GM18951 (cell line): ENCODE data around the gene BRINP3.
"Not testable (repeated sequence)": the region's sequence is repeated elsewhere in the genome, so short reads cannot be mapped to it uniquely, and the experiment has no call there.

Experiments used
- POLR2A ChIP-seq: IDR thresholded peaks from 4 replicates; pipeline ENCODE4 v1.6.1; 2011; ENCODE audit warnings: mild to moderate bottlenecking; ENCODE audit not compliant: insufficient read length, insufficient read depth; ENCODE audit errors: extremely low read depth
- in situ Hi-C: fragments of 300-500 bp; cut with MboI; formaldehyde crosslinking; loops from one replicate; pipeline ENCODE4 v1.12.0; 2022; ENCODE audit warnings: low sequenced_read_pairs, mixed read lengths, inconsistent platforms; ENCODE audit not compliant: unreplicated experiment

The BRINP3 gene

GRCh38 chr1:190477762-190478148 lies at the start of gene BRINP3:
BRINP3 (minus strand) TSS chr1:190477864.
- in situ Hi-C loops: no loop called here
- TF ChIP-seq POLR2A: no peak

GRCh38 chr1:190511554-190511953 lies 33.9 kb upstream of the BRINP3 start:
- no peak for TF ChIP-seq POLR2A
- in situ Hi-C loops: no loop called here

GRCh38 chr1:190507357-190507756 lies 29.7 kb upstream of the BRINP3 start:
- TF ChIP-seq POLR2A: no peak

GRCh38 chr1:190504539-190504938 lies 26.9 kb upstream of the BRINP3 start:
- in situ Hi-C loops: not testable (repeated sequence)

More at GRCh38 chr1:190507357-190507756, 29.7 kb upstream of the BRINP3 start:
- in situ Hi-C loops: no loop called here

GRCh38 chr1:190497565-190497964 lies 19.9 kb upstream of the BRINP3 start:
- no peak for TF ChIP-seq POLR2A
- in situ Hi-C loops: no loop called here

GRCh38 chr1:190494451-190494850 lies 16.8 kb upstream of the BRINP3 start:
- in situ Hi-C loops: no loop called here
- TF ChIP-seq POLR2A: no peak

GRCh38 chr1:190491404-190491803 lies 13.7 kb upstream of the BRINP3 start:
- no peak for TF ChIP-seq POLR2A
- in situ Hi-C loops: no loop called here

GRCh38 chr1:190484045-190484444 lies 6.4 kb upstream of the BRINP3 start:
- in situ Hi-C loops: no loop called here
- TF ChIP-seq POLR2A: no peak

GRCh38 chr1:190480231-190480630 lies 2.6 kb upstream of the BRINP3 start:
- in situ Hi-C loops: no loop called here
- TF ChIP-seq POLR2A: no peak

GRCh38 chr1:190479516-190479915 lies 1.9 kb upstream of the BRINP3 start:
- no peak for TF ChIP-seq POLR2A
- in situ Hi-C loops: no loop called here

- TF ChIP-seq POLR2A: no peak
- in situ Hi-C loops: no loop called here
These were observed 1.4 kb upstream of the BRINP3 start for GRCh38 chr1:190479050-190479397.

- in situ Hi-C loops: no loop called here
- no peak for TF ChIP-seq POLR2A
These were observed 735 bp upstream of the BRINP3 start for GRCh38 chr1:190478149-190479049.

GRCh38 chr1:190476806-190477205 lies 858 bp downstream of the BRINP3 start:
- in situ Hi-C loops: no loop called here
- no peak for TF ChIP-seq POLR2A

GRCh38 chr1:190476321-190476720 lies 1.3 kb downstream of the BRINP3 start:
- no peak for TF ChIP-seq POLR2A
- in situ Hi-C loops: no loop called here
